ENCODE data around the gene CD300E.
"Not testable (repeated sequence)": the region's sequence is repeated elsewhere in the genome, so short reads cannot be mapped to it uniquely, and the experiment has no call there.

Gene CD300E, protein sequence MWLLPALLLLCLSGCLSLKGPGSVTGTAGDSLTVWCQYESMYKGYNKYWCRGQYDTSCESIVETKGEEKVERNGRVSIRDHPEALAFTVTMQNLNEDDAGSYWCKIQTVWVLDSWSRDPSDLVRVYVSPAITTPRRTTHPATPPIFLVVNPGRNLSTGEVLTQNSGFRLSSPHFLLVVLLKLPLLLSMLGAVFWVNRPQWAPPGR
- total RNA-seq = 3.8 to 56.0 (median 9.9) reads per million in 17 experiments

GRCh38 chr17:74623693-74624093 lies at the start of gene CD300E:
TSS of gene CD300E (minus strand) at chr17:74623738. CDS start at chr17:74623621, 117 bp downstream.
- DNase-seq = peak; percentile 73 to 96 (median 88)

DNA sequence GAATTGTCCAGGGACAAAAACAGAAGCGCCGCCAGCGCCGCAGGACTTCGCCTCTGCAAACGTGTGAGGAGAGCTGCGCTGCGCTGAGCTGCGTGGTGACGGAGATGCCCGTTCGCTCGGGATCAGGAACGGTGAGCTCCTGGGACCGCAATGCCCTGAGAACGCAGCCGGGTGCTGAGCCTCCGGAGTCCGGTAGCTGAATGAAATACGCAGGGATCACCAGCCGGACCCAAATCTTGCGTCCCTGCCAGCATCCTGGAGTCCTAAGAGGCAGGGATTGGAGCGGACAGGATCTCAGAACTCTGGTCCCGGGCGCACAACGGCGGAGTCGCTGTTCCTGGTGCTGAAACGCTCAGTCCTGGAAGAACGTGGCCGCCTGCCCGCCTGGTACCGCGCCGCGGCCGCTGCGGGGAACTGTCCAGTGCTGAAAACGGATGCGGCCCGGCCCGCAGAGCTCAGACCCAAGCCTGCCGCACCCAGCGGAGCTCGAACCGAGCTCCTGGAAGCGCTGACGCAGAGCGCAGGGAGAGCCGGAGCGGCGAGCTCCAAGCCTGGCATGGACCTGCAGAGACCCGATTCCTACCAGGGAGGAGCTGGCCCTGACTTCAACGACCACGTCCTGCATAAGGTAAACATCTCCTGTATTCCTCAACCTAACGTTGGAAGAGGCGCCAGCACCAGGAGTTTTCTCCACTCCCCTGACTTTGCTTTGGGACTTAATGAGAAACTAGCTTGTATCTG lies 47.7 kb upstream of the CD300E start:
- peak; percentile 88 to 94 (median 92) for DNase-seq

DNA sequence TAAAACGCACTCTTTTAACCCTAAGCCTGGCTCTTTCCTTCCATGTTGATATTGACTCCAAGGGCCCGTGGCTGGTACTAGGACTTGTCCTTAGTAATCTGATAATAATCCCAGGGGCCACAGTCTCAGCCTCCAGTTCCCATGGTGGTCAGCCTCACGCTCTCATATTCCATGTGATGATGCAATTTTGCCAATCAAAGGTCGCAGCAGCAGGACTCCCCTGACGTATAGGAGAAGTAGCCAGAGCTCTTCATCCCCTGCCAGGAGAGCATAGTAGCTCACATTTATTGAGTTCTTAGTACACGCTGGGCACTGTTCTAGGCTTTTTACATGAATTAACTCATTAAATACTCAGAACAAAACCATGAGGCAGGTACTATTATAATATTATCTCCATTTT lies 46.8 kb upstream of the CD300E start:
- no peak for DNase-seq

DNA sequence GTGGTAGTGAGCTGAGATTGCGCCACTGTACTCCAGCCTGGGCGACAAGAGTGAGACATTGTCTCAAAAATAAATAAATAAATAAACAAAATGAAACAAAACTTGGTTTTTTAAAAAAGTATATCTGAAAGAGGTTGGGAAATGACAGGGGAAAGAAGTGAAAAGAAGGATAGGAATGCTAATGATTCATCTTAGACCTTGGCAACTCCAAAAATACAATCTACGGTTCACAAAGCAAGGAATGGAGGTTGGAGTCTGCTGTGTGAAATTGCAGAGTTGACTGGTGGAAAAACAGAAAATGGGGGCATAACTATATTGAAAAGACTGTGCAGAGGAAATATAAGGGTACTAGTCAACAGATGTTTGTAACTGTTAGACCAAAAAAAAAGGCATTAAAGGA lies 40.0 kb upstream of the CD300E start:
- no peak for DNase-seq

DNA sequence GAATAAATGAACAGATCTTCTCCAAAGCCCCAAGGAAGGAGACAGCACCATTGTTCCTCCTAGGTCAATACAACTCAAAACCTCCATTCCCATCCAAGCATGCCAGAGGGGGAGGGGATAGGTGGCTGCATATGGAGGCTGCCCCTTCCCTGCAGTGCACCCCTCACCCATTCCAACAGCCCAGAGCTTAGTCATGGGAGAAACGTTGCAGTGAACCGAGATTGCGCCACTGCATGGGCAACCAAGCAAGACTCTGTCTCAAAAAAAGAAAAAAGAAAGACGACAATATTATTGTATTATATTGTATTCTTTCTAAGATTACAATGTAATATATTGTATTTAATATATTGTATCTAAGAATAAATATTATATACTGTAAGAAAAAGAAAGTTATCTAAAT lies 36.4 kb upstream of the CD300E start:
- DNase-seq = peak in 1 of 4 experiments; percentile 16

DNA sequence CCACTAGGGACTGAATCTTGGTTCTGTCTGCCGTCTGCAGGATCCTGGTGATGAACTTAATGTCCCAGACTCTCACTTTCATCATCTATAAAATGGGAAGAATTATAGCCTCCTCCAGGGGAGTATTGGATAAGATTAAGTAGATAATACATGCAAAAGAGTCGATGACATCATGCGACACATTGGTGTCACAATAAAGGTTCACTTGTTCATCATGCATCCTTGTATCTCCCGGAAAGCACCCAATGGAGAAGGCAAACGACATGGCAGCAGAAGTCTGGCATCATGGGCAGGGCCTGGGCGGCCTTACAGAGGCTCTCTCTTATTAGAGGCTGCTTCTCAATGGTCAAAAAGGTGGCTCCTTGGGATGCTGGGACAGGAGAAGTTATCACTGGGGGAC lies 35.1 kb upstream of the CD300E start:
- DNase-seq = no peak

DNA sequence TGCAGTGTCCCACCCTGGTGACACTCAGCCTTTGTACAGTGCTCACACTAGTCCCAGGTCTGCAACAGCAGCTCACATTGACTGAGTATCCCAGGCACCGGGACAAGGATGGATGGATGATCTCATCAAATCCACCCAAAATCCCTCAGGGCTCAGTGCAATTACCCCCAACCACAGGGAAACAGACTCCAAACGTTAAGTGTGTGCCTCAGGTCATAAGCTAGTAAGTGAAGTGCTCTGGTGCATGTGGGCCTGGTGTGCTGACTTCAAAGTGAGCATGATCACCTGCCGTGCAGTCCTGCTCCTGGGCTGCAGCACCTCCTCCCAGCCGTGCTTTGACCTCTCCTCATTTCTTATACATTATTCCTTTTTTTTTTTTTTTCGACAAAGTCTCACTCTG lies 31.2 kb upstream of the CD300E start:
- no peak for DNase-seq

DNA sequence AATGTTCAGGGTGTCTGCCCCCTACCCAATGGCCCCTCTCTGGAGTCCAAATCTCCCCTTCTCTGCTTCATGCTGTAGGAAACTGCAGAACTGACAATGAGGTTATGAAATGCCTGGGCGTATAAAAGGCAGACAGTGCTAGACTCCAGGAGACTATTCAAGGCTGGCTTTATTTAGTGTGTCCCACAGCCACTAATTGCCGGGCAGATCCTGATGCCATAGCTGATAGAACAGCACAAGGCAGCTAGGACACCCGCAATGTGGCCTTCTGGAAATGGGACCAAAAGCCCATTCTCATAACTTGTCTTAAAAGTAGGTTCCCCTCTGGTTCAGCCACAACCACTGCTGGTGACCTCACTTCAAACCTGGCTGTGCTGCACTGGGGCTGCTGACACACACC lies 28.5 kb upstream of the CD300E start:
- DNase-seq = no peak

DNA sequence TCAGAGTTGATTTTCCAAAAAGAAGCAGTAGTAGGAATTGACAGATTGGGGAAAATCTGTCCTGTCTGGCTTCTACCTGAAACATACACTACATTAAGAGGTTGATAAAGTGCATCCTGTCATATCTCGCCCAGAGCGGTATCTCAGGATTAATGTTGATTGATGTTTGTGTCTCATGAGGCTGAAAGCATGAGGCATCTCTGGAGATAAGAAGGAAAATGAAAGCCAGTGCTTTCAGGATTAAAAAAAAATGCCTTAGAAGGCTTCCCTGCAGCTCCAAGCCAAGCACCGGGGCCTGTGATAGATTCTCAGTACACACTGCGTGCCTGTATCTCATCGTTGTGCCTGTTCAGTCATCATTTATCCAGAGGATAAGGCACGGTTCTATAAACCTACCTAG lies 26.4 kb upstream of the CD300E start:
- no peak for DNase-seq

- no peak for DNase-seq
Measured at GRCh38 chr17:74647871-74648672, 24.5 kb upstream of the CD300E start.

- peak; percentile 56 to 82 (median 70) for DNase-seq
Measured at GRCh38 chr17:74646231-74646630, 22.7 kb upstream of the CD300E start.

DNA sequence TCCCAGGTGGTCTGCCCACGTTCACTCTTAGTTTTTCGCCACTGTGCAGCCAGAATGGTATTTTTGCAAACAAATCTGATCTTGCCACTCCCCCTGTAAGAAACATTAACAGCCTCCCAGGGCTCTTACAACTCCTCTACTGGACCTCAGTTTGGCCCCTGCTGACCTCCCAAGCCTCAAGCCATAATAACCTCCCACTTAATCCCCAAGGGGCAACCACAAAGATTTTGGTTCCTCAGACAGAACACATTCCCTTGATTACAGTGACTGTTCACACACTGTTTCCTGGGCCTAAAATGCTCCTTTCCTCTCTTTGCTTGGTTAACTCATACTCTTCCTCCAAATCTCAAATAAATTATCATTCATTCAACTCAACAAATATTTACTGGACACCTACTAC lies 21.5 kb upstream of the CD300E start:
- peak in 3 of 4 experiments; percentile 34 to 61 (median 44) for DNase-seq

- no peak for DNase-seq
Measured at GRCh38 chr17:74644419-74644818, 20.9 kb upstream of the CD300E start.

DNA sequence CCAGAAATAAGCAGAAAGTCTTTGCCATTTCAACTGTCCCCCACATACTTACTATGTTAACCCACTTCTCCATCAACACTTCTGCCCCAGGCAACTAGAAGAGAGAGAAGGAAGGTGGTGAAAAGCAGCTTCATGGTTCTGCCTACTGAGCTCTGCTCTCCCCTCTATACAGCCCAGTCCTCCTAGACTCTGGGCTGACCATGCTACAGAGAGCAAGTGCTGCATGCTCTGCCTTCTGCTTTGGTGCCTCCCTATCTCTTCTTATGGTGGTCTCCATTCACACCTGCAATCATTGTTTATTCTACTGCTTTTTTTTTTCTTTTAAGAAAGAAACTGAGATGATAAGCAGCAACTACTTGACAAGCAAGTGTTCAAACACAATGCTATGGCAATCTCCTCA lies 20.3 kb upstream of the CD300E start:
- DNase-seq = no peak

GRCh38 chr17:74642995-74643394 lies 19.5 kb upstream of the CD300E start:
- DNase-seq = no peak

DNA sequence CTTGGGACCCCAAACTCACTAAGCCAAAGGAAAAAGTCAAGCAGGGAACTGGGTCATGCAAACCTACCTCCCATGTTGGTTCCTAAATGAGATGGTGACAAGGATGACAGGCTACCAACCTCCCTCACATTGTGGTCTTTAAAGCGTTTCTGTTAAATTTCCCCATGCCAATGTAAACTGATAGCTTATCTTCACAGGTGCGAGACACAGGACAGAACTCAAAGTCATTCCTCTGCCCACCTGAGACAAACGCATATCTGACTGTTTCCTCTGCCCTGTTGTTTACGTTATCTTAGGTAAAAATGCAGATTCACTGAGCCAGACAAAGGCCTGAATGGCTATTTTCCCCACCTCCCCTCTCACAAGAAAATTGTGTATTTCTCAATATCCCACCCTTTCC lies 19.0 kb upstream of the CD300E start:
- no peak for DNase-seq

DNA sequence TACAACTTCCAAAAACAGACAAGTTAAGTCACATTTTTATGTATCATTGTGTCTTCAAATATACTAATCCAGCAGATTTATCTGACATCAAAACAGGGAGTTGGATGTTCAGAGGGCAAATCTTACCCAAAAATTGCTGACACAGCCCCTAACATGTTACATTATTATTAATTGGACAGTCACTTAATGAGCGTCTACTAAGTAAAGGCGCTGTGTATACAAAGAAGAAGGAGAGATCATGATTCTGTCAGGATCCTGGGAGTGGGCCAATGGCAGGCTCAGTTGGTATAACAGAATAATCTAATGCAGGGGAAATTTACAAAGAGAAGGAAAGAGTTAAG lies 18.4 kb upstream of the CD300E start:
- DNase-seq = no peak

GRCh38 chr17:74641224-74641957 lies 17.9 kb upstream of the CD300E start:
- peak; percentile 66 to 93 (median 85) for DNase-seq

DNA sequence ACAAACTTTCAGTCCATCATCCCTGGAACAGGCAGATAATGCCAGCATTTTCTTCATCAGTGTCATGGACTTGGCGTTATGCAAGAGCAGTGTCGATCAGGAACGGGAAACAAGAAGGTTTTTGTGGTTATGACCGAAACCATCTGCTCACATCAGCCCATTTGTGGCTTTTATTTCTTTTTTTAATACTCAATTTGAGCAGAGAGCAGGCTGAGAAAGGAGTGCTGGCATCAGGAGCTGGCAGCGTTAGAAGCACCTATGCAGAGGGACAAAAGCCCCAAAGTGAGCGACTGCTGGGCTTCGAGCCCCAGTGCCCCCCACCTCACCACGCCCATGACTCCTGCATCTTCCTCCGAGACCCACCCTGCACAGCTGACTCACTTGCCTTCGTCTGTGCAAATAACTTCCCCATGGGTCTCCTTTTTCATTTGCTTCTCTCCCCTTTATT lies 16.2 kb upstream of the CD300E start:
- DNase-seq = peak; percentile 71 to 87 (median 82)

- peak in 3 of 4 experiments; percentile 35 to 41 (median 40) for DNase-seq
Measured at GRCh38 chr17:74637926-74638325, 14.4 kb upstream of the CD300E start.

DNA sequence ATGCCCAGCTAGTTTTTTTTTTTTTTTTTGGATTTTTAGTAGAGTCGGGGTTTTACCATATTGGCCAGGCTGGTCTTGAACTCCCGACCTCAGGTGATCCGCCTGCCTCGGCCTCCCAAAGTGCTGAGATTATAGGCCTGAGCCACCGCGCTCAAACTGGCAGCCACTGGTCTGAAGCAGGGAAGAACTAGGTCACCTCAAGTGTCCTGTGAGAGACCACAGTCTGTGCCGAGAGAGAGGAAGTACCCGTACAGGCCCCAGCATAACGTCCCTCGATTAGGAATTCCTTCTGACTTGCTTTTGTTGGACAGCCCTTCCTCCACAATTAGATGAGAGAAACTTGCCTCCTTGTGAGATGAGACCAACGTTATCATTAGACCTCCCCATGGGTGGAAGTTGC lies 13.7 kb upstream of the CD300E start:
- DNase-seq = peak; percentile 42 to 74 (median 68)

DNA sequence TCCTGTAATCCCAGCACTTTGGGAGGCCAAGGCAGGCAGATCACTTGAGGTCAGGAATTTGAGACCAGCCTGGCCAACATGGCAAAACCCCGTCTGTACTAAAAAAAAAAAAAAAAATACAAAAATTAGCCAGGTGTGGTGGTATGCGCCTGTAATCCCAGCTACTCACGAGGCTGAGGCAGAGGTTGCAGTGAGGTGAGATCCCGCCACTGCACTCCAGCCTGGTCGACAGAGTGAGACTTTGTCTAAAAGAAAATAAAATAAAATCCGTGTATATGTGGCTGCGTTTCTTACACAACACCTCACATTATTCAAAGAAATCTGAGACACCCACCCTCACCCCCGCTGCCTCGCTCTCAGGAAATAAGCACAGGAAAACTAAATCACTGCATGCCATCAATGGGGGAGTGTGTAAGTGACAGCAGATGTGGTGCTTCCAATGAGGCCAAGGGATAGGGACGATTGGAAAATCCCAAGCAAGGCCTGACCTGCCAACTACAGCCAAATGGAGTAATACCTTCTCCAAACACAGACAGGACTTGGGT lies 13.1 kb upstream of the CD300E start:
- not testable (repeated sequence) for DNase-seq
